HepG2 (cell line): ENCODE data around the gene EGFR. TPM values are rescaled to one million over a fixed set of nuclear protein-coding genes. Genes with fewer than 3 reads are reported as not detected.

ENCODE experiments used
- GATAD2A ChIP-seq: IDR thresholded peaks from 2 replicates; pipeline ENCODE4 v1.6.1; 2016
- HMGA1 ChIP-seq: sonication (generic); formaldehyde crosslinking; conservative IDR thresholded peaks from 2 replicates; pipeline ENCODE4 v1.4.0; 2020; ENCODE audit warnings: missing genetic modification reagents
- PLRG1 ChIP-seq: fragments of 450-650 bp; conservative IDR thresholded peaks from 2 replicates; pipeline ENCODE4 v1.6.1; 2016
- SKI ChIP-seq: fragments of 450-650 bp; IDR thresholded peaks from one replicate; pipeline ENCODE4 v1.6.1; 2018; ENCODE audit warnings: mild to moderate bottlenecking; ENCODE audit not compliant: partially characterized antibody
- ZBTB7B ChIP-seq: sonication (generic); formaldehyde crosslinking; IDR thresholded peaks from 2 replicates; pipeline ENCODE4 v1.4.0; 2020; ENCODE audit warnings: missing genetic modification reagents
- ZNF251 ChIP-seq: sonication (generic); formaldehyde crosslinking; IDR thresholded peaks from 2 replicates; pipeline ENCODE4 v1.9.0; 2021; ENCODE audit warnings: mild to moderate bottlenecking, missing genetic modification reagents
- ZNF44 ChIP-seq: sonication (generic); formaldehyde crosslinking; IDR thresholded peaks from 2 replicates; pipeline ENCODE4 v1.5.1; 2020; ENCODE audit warnings: mild to moderate bottlenecking, missing genetic modification reagents
- ZNF709 ChIP-seq: sonication (generic); formaldehyde crosslinking; IDR thresholded peaks from 2 replicates; pipeline ENCODE4 v1.5.0; 2020; ENCODE audit warnings: mild to moderate bottlenecking, missing genetic modification reagents
- polyA plus RNA-seq, 8 experiments: library from polyadenylated mRNA; depleted of rRNA in 3 of 8; stranded (reverse) in 7 of 8; unstranded in 1 of 8; fragments of >200 nt; fragmentation: Illumina TruSeq in 4 of 8; extraction: Trizol in 4 of 8; gene quantifications; 2 replicates each; pipeline versions ENCODE4 v1.2.1 to v1.2.3, GENCODE V29; 2011 to 2016; ENCODE audit warnings: low read depth in 4 of 8, missing spikeins in 1 of 8, mixed read lengths in 1 of 8; ENCODE audit not compliant: insufficient read depth in 1 of 8
- total RNA-seq, 5 experiments: library from RNA; depleted of rRNA; stranded (reverse); fragments of >200 nt; fragmentation: Illumina TruSeq; extraction: Trizol; gene quantifications; 2 replicates each; pipeline ENCODE4 v1.2.3, GENCODE V29; 2016; ENCODE audit warnings: low read depth in 1 of 5
- TF ChIP-seq, protein P1 (sequence below), 2 experiments: fragments of 450-650 bp in 1 of 2; sonication (generic) in 1 of 2; formaldehyde crosslinking; IDR thresholded peaks; 2 replicates each; pipeline versions ENCODE4 v1.5.0 to v1.8.0; 2020 to 2022; ENCODE audit warnings: mild to moderate bottlenecking in 1 of 2, missing genetic modification reagents in 1 of 2
- TF ChIP-seq, protein P2 (sequence below): sonication (generic); formaldehyde crosslinking; IDR thresholded peaks from 2 replicates; pipeline ENCODE4 v1.9.0; 2021; ENCODE audit warnings: mild to moderate bottlenecking, missing genetic modification reagents
- TF ChIP-seq, protein P3 (sequence below): sonication (generic); formaldehyde crosslinking; IDR thresholded peaks from 2 replicates; pipeline ENCODE4 v1.4.0; 2020; ENCODE audit warnings: missing genetic modification reagents
- TF ChIP-seq, protein P4 (sequence below): sonication (generic); formaldehyde crosslinking; IDR thresholded peaks from 2 replicates; pipeline ENCODE4 v1.4.0; 2020; ENCODE audit warnings: missing genetic modification reagents
- TF ChIP-seq, protein P5 (sequence below): sonication (generic); formaldehyde crosslinking; IDR thresholded peaks from 2 replicates; pipeline ENCODE4 v1.4.0; 2020; ENCODE audit warnings: missing genetic modification reagents

EGFR gene
- total and polyA plus RNA-seq, 2 of the 13 experiments (the other 11 are each of a cell fraction or from before 2014, with no cell fraction given): 7.0 to 10.0 TPM

DNA sequence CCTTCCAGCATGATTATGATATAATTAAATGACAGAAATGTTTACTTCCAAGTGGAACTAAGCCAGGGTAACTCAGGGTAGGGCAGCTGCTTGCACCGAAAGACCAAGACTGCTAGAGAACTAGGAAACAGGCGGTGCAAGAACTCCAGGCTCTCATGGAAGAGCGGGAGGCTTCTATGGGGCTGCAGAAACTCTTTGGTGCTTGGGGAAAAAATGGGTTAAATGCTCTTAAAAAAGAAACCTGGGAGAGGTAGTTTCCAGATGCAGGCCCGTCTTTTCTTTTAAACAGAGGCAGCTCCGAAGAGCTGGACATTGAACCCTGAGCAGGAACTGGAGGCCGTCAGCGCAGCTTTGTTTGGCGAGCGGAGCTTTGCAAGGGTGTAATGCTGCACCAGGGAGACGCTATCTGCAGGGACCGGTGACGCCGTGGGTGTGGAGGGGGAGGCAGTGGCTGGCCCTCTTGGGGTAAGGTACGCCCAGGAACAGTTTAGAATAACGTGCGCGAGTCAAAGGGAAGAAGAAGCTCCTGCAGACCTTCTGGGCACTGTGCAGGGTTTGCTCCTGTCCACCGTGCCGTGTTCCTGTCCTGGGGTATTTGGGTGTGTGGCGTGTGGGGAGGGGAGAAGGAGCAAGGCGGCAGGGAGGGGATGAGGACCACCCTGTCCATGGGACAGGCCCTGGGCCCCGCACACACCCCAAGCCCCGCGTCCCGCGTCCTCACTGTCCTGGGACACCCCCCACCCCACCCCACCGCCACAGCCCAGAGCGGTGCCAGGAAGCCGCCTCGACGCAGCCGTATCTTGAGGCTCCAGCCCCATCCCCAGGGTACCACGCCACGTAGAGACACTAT lies 59.0 kb downstream of the EGFR start (continued):
- TF ChIP-seq, protein P1, sequence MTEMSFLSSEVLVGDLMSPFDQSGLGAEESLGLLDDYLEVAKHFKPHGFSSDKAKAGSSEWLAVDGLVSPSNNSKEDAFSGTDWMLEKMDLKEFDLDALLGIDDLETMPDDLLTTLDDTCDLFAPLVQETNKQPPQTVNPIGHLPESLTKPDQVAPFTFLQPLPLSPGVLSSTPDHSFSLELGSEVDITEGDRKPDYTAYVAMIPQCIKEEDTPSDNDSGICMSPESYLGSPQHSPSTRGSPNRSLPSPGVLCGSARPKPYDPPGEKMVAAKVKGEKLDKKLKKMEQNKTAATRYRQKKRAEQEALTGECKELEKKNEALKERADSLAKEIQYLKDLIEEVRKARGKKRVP (CRISPR knock-in tag; IDR thresholded peaks at IDR 0.05): peak in 1 of 2 experiments; percentile 12; a peak in 1 of 4 replicates
- no peak for TF ChIP-seq HMGA1 (CRISPR knock-in tag)
- no peak for TF ChIP-seq ZNF251 (CRISPR knock-in tag)
- peak; percentile 56; the same call in 1 of the 2 replicates for TF ChIP-seq ZNF709
- TF ChIP-seq, protein P2, sequence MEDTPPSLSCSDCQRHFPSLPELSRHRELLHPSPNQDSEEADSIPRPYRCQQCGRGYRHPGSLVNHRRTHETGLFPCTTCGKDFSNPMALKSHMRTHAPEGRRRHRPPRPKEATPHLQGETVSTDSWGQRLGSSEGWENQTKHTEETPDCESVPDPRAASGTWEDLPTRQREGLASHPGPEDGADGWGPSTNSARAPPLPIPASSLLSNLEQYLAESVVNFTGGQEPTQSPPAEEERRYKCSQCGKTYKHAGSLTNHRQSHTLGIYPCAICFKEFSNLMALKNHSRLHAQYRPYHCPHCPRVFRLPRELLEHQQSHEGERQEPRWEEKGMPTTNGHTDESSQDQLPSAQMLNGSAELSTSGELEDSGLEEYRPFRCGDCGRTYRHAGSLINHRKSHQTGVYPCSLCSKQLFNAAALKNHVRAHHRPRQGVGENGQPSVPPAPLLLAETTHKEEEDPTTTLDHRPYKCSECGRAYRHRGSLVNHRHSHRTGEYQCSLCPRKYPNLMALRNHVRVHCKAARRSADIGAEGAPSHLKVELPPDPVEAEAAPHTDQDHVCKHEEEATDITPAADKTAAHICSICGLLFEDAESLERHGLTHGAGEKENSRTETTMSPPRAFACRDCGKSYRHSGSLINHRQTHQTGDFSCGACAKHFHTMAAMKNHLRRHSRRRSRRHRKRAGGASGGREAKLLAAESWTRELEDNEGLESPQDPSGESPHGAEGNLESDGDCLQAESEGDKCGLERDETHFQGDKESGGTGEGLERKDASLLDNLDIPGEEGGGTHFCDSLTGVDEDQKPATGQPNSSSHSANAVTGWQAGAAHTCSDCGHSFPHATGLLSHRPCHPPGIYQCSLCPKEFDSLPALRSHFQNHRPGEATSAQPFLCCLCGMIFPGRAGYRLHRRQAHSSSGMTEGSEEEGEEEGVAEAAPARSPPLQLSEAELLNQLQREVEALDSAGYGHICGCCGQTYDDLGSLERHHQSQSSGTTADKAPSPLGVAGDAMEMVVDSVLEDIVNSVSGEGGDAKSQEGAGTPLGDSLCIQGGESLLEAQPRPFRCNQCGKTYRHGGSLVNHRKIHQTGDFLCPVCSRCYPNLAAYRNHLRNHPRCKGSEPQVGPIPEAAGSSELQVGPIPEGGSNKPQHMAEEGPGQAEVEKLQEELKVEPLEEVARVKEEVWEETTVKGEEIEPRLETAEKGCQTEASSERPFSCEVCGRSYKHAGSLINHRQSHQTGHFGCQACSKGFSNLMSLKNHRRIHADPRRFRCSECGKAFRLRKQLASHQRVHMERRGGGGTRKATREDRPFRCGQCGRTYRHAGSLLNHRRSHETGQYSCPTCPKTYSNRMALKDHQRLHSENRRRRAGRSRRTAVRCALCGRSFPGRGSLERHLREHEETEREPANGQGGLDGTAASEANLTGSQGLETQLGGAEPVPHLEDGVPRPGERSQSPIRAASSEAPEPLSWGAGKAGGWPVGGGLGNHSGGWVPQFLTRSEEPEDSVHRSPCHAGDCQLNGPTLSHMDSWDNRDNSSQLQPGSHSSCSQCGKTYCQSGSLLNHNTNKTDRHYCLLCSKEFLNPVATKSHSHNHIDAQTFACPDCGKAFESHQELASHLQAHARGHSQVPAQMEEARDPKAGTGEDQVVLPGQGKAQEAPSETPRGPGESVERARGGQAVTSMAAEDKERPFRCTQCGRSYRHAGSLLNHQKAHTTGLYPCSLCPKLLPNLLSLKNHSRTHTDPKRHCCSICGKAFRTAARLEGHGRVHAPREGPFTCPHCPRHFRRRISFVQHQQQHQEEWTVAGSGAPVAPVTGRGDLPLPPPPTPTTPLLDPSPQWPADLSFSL (CRISPR knock-in tag): no peak
- TF ChIP-seq ZNF44 (CRISPR knock-in tag): no peak
- peak; percentile 34; the same call in 1 of the 2 replicates for TF ChIP-seq ZBTB7B (CRISPR knock-in tag)
- no peak for TF ChIP-seq SKI
- TF ChIP-seq, protein P3, sequence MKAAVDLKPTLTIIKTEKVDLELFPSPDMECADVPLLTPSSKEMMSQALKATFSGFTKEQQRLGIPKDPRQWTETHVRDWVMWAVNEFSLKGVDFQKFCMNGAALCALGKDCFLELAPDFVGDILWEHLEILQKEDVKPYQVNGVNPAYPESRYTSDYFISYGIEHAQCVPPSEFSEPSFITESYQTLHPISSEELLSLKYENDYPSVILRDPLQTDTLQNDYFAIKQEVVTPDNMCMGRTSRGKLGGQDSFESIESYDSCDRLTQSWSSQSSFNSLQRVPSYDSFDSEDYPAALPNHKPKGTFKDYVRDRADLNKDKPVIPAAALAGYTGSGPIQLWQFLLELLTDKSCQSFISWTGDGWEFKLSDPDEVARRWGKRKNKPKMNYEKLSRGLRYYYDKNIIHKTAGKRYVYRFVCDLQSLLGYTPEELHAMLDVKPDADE (CRISPR knock-in tag): 0 out of 2 replicates have a peak, but pooled peaks have one; percentile 54
- TF ChIP-seq, protein P4, sequence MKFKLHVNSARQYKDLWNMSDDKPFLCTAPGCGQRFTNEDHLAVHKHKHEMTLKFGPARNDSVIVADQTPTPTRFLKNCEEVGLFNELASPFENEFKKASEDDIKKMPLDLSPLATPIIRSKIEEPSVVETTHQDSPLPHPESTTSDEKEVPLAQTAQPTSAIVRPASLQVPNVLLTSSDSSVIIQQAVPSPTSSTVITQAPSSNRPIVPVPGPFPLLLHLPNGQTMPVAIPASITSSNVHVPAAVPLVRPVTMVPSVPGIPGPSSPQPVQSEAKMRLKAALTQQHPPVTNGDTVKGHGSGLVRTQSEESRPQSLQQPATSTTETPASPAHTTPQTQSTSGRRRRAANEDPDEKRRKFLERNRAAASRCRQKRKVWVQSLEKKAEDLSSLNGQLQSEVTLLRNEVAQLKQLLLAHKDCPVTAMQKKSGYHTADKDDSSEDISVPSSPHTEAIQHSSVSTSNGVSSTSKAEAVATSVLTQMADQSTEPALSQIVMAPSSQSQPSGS (CRISPR knock-in tag): 0 out of 2 replicates have a peak, but pooled peaks have one; percentile 43
- no peak for TF ChIP-seq PLRG1
- TF ChIP-seq GATAD2A (CRISPR knock-in tag): peak; percentile 79
- TF ChIP-seq, protein P5, sequence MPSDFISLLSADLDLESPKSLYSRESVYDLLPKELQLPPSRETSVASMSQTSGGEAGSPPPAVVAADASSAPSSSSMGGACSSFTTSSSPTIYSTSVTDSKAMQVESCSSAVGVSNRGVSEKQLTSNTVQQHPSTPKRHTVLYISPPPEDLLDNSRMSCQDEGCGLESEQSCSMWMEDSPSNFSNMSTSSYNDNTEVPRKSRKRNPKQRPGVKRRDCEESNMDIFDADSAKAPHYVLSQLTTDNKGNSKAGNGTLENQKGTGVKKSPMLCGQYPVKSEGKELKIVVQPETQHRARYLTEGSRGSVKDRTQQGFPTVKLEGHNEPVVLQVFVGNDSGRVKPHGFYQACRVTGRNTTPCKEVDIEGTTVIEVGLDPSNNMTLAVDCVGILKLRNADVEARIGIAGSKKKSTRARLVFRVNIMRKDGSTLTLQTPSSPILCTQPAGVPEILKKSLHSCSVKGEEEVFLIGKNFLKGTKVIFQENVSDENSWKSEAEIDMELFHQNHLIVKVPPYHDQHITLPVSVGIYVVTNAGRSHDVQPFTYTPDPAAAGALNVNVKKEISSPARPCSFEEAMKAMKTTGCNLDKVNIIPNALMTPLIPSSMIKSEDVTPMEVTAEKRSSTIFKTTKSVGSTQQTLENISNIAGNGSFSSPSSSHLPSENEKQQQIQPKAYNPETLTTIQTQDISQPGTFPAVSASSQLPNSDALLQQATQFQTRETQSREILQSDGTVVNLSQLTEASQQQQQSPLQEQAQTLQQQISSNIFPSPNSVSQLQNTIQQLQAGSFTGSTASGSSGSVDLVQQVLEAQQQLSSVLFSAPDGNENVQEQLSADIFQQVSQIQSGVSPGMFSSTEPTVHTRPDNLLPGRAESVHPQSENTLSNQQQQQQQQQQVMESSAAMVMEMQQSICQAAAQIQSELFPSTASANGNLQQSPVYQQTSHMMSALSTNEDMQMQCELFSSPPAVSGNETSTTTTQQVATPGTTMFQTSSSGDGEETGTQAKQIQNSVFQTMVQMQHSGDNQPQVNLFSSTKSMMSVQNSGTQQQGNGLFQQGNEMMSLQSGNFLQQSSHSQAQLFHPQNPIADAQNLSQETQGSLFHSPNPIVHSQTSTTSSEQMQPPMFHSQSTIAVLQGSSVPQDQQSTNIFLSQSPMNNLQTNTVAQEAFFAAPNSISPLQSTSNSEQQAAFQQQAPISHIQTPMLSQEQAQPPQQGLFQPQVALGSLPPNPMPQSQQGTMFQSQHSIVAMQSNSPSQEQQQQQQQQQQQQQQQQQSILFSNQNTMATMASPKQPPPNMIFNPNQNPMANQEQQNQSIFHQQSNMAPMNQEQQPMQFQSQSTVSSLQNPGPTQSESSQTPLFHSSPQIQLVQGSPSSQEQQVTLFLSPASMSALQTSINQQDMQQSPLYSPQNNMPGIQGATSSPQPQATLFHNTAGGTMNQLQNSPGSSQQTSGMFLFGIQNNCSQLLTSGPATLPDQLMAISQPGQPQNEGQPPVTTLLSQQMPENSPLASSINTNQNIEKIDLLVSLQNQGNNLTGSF (CRISPR knock-in tag): no peak
